NCI-H2081 treated with DMSO at 0.1 percent for 48 hours (cell line): ENCODE data around the gene HIC2.
"Not testable (repeated sequence)": the region's sequence is repeated elsewhere in the genome, so short reads cannot be mapped to it uniquely, and the experiment has no call there.

Experiments used
- DNase-seq: peaks from one replicate; lab custom pipeline; 2025; lab: John Stamatoyannopoulos, UW

HIC2 gene

DNA sequence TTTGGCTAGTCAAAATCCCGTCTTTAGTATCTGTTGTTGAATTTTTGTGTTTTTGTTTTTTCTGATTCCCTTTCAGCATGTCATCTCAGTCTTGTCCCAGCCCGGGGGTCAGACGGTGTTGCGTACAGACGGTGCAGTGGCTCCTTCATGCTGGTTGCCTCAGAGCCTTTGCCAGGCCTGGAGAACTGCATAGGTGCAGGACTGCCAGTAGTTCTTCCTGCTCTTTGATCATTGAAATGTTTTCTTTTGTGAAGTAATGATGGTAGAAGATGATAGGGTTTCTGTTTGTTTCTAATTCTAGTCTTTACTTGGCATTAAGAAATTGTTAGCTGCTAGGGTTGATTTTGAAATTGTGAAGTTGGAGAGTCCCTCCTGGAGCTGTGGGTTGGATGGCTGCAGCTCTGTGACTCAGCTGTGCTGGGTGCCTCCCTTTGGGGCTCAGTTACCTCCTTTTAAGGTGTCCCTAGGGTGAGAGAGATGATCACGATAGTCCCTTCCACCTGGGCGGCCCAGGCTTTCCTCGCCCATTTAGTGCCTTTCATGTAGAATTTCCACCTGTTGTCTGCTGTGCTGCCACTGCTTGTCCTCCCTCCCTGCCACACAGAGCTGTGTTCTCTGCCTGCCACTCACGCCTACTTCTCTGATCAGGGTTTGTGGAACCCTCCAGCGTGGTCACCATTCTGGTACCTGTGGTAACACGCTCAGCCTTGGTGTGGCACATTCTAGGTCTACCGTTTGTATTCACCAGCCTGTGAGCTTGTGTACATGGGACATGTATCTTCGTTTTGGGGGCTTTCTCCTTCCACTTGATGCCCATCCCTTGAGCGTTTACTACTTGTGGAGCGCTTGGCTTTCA, 17.4 kb downstream of the HIC2 start:
- not testable (repeated sequence) for DNase-seq

DNA sequence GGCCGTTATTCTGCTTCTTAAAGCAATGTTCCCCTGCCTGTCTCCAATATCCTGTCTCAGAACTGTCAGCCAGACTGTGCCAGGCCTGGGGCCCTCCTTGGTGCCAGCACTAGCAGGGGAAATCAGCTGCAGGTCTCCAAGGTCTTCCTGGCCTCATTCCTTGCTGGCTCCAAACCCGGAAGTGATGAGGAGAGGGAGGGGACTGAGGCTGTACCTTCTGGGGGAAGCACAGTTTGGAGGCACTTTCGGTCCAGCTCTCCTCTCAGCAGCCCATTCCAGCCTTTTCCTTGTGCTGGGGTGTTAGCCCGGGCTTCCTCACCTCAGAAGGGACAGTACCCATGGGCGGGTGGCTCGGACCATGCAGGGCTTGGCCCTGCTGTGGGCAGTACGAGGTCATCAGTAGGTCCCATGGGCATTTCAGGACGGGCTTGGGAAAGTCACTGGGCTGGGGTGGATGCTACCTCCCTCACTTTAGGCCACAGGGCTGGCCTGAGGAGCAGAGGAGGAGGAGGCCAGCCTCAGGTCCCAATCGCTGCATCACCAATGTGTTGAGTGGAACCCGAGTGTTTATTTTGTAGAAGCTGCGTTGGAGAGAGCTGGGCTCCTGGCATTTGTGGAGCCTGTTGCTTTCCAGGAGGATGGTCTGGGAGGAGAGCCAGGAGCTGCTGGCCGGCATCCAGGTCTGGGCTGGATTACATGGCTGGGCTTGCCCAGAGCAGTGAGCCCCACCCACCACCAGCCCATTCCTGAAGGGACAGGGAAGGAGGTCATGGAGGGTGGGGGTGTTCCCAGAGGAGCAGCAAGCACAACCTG, 19.0 kb downstream of the HIC2 start:
- DNase-seq = not testable (repeated sequence)

DNA sequence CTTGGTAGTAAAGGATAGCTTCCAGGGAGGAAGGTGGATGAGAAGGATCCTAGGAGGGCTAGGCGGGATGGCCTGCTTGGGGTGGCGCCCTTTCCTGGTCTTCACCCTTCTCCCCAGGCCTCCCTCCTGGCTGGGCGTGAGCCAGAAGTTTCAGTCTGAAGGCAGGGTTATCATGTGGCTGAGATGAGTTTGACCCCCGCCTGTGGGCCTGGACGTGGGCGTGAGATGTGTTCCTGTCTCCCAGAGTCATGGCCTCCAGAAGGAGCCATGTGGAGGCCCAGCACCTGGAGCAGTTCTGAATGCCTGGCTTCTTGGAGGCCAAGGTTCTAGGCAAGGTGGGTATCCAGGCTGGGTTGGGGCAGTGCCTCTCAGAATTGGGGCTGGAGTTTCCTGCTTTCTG, 20.8 kb downstream of the HIC2 start:
- DNase-seq = not testable (repeated sequence)

DNA sequence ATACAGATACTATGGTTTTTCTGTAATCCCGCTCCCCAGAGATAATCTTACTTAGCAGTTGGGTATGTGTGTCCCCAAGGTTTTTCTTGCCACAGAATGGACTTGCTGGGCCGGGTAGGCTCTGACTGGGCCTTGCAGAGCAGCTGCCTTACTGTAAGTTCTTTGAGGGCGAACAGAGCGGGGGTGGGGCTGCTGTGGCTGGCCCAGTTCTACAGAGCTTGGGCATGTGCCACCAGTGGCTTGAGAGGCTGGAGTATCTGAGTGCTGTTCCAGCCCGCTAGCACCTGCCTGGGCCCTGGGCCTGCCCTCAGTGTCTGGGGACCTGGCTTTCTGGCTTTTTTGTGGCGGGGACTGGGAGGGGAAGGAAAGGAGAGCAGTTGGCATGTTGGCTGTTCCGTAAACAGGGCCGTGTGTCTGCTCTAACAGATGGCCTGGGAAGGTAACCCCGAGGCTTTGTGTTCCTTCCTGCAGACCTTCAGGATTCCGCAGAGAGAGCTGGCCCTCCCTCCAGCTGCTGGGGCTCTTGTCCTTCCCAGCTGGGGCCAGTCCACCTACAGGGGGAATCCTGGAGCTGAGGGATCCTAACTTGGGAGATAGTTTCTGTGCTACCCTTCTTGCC, 23.0 kb downstream of the HIC2 start:
- DNase-seq = not testable (repeated sequence)

DNA sequence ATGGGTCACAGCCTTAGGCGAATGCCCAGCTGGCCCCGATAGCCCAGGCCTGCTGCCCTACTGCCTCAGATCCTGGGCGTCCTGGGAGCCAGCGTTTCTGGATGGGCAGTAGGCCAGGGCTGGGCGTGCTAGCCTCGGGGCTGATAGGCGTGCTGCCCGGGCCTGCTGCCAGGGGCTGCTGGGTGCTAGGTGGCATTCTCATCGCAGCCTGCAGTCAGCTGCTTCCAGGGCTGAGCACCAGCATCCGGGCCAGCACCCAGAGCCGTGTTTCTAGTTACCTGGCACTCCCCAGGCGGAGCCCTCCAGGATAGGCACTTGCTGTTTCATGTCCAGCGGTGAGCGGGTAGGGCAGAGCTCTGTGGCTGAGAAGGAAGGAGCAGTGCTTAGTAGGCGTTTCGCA, 23.5 kb downstream of the HIC2 start:
- DNase-seq = not testable (repeated sequence)

DNA sequence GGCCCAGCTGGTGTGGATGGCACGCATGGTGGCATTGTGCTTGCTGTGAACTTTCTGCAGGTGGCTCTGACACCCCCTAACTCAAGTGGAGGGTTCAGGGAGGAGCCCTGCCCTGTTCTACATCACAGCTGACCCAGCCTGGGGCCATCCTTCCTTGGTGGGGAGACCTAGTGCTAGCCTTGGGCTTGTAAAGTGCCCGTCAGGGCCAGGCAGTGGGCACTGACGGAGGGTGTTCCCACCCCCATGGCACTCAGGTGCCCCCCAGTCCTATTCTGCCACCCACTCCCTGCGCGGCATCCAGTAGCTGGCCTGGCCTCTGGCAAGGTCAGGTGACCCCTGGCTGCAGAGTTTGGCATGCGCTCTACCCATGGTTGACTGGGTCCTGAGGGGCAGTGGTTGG, 24.0 kb downstream of the HIC2 start:
- DNase-seq = not testable (repeated sequence)

DNA sequence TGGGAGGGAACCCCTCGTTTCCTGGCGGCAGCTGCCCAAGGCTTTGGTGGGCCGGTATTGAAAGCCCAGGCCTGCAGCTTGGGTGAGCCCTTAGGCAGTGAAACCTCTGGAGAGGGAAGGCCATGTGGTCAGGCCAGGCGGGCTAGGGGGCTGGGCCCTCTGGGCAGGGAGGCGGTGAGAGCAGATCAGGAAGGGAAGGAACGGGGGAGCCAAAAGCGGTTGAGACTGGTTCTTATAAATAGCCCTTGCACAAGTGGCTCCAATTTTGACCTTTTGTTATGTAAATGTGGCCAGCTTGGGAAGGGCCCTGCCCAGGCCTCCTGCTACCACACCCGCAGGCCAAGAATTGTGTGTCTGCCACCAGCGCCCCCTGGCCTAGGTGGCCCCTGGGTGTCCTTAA, 25.0 kb downstream of the HIC2 start:
- not testable (repeated sequence) for DNase-seq

DNA sequence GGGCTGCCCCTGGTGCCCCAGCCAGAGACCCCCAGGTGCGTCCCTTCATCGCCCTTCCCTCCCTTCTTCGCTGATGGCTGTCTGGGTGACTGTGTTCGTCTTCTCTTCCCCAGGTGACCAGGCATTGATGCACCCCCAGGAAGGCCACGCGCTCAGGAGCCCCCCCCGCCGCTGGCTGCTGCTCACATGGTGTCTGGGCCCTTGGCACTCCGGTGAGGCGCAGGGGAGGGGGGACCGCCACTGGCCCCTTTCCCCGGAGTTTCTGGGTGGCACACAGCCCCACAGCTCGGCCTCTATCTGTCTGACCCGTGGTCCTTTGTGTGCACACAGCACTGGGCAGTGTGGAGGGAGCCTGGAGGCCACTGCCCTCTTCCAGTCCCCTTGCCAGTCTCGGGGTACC, 25.5 kb downstream of the HIC2 start:
- not testable (repeated sequence) for DNase-seq

DNA sequence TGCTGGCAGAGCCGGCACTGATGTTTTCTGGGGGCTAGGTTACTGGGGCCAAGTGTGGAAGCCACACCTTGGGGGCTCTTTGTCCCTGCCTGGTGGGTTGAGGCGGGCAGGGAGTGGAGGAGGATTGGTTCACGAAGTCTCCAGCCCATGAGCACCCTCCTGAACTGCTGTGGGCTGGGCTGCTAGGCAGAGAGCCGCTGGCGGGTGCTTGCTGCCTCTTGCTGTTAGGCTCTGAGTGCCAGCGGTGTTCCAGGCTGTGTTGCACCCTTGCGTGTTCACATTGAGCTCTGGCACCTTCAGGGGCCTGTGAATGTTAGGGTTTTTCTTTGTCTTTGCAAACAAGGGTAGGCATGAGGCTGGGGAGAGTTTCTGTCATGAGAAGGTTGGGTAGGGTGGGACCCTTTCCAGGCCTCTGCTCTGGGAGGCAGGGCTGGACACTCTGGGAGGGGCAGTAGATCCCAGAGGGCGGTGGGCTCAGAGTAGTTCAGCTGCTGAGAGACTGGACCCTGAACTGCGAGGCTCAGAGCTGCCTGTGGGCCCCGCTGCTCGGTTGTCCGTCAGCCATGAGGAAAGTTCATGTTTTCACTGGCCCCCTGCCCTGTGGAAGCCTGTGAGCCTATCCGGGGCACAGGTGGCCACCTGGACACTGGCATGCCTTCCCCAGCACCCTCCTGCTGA, 26.0 kb downstream of the HIC2 start:
- no peak for DNase-seq

DNA sequence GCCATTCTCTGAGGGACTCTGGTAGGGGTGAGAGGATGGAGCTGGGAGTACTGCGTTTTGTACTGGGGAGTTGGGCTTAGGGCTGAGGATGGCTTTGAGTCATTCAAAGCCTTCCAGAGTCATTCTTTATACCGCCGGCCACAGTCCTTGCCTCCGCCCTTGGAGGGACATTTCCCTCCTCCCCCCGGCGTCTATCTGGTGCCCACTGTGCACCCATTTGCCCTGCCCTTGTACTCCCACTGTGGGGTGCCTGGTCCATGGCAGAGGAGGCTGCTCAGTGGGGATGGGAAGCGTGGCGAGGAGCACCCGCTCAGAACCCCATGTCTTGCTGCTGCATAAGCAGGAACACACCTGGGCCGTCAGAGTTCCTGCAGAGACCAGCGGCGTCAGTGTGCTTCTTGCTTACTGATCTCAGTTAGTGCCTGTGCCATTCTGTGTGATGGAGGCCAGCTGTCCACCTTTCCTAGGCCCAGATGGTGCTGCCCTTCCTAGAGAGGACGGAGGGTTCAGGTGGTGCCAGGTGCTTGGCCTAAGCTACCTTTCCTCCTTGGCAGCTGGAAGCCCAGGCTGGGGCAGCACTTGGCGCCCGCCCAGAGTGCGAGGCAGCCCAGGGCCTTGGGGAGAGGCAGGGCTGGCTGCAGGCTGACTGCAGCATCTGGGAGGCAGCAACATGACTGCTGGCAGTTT, 26.7 kb downstream of the HIC2 start:
- no peak for DNase-seq

DNA sequence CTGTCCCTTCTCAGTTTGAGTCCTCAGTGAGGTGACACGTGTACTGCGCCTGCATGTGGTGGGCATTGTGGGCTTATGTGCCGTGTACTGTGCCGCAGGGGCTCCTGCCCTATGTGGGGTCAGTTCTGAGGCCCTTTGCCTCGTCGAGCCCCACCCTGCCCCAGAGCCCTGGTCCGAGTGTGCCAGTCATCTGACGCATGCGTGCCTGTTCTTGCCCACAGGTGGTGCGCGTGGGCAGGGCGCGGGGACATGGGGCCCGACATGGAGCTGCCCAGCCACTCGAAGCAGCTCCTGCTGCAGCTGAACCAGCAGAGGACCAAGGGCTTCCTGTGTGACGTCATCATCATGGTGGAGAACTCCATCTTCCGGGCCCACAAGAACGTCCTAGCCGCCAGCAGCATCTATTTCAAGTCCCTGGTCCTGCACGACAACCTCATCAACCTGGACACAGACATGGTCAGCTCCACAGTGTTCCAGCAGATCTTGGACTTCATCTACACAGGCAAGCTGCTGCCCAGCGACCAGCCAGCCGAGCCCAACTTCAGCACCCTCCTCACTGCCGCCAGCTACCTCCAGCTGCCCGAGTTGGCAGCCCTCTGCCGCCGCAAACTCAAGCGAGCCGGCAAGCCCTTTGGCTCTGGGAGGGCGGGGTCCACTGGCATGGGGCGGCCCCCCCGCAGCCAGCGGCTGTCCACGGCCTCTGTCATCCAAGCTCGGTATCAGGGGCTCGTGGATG, 27.7 kb downstream of the HIC2 start:
- no peak for DNase-seq

DNA sequence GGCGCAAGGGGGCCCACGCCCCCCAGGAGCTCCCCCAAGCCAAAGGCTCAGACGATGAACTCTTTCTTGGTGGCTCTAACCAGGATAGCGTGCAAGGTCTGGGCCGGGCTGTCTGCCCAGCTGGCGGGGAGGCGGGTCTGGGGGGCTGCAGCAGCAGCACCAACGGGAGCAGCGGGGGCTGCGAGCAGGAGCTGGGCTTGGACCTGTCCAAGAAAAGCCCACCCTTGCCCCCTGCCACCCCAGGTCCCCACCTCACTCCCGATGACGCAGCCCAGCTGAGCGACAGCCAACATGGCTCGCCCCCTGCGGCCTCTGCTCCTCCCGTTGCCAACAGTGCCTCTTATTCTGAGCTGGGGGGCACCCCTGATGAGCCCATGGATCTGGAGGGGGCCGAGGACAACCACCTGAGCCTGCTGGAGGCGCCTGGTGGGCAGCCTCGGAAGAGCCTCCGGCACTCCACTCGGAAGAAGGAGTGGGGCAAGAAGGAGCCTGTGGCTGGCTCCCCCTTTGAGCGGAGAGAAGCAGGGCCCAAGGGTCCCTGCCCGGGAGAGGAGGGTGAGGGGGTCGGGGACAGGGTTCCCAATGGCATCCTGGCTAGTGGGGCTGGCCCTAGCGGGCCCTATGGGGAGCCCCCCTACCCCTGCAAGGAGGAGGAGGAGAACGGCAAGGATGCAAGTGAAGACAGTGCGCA, 28.4 kb downstream of the HIC2 start:
- no peak for DNase-seq

DNA sequence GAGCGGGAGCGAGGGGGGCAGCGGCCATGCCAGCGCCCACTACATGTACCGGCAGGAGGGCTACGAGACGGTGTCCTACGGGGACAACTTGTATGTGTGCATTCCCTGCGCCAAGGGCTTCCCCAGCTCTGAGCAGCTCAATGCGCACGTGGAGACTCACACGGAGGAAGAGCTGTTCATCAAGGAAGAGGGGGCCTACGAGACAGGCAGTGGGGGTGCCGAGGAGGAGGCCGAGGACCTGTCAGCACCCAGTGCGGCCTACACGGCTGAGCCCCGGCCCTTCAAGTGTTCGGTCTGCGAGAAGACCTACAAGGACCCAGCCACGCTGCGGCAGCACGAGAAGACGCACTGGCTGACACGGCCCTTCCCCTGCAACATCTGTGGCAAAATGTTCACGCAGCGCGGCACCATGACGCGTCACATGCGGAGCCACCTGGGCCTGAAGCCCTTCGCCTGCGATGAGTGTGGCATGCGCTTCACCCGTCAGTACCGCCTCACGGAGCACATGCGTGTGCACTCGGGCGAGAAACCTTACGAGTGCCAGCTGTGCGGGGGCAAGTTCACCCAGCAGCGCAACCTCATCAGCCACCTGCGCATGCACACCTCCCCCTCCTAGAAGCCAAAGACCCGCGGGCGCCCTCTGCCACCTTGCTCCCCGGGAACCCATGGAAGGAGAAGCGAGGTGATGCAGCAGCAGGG, 29.1 kb downstream of the HIC2 start:
- no peak for DNase-seq

DNA sequence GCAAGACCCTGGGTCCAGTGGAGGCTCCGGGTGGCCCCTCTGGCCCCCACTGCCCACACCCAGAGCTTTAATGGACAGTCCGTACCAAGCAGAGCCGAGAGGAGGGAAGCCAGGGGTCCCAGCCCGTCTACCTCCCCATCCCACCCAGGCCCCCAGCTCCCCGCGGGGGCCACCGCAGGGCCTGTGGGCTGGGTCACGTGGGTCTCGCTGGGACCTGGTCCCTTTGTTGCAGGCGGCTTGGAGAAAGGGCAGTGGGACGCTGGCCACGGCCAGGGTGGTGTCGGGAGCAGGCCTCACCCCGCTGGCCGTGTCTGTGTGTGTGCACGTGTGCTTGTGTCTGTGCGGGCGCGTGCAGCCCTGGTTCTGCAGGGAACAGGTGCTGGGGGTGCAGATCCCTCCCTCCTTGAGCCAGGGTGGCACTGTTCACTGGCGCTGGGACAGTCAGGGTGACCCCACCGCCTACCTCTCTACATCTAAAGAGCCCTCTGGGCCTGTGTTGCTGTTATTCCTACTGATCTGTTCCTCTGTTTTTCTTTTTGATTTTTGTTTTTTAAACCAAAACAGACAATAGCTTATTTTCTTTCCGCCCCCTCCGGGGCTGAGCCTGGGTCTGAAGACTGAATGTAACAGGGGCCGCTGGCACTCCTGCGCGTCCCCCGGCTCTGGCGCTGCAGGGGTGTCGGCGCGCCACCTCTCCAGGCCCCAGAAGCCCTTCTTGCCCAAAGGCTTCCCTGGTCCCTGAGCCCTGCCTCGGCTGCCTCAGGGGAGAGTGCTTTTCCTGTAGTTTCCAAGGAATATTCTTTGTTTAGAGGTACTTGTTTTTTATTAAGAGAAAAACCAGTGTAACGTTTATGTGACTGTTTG, 29.9 kb downstream of the HIC2 start:
- no peak for DNase-seq

DNA sequence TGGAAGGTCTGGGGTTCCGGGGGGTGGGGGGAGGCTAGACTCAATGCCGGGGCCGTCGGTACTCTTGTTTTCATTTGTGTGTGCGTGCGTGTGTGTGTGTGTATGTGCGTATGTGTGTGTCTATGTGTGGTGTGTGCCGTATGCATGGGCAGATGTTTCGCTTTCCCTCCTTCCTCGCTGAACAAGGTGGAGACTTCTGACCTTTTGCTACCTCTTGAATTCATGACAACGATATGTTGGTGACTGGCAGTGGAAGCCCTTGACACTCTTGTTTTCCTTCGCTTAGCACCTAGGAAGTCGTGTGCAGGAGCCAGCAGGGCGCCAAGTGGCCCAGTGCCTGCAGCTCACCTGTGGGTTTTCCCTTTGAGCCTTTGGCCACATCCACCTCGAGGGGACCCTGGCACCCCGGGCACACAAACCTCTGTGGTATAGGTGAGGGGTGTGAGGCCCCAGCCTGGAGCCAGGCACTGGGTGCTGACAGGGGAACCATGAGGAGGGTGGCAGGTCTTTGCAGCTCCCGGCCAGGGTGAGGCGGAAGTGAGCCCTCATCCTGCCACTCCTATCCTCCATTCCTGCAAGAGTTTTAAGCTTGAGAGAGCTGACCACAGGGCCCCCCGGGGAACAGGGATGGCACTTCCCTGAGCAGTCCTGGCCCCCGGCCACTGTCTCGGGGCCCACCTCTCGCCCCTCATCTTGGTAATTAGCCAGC, 30.7 kb downstream of the HIC2 start:
- DNase-seq = no peak

DNA sequence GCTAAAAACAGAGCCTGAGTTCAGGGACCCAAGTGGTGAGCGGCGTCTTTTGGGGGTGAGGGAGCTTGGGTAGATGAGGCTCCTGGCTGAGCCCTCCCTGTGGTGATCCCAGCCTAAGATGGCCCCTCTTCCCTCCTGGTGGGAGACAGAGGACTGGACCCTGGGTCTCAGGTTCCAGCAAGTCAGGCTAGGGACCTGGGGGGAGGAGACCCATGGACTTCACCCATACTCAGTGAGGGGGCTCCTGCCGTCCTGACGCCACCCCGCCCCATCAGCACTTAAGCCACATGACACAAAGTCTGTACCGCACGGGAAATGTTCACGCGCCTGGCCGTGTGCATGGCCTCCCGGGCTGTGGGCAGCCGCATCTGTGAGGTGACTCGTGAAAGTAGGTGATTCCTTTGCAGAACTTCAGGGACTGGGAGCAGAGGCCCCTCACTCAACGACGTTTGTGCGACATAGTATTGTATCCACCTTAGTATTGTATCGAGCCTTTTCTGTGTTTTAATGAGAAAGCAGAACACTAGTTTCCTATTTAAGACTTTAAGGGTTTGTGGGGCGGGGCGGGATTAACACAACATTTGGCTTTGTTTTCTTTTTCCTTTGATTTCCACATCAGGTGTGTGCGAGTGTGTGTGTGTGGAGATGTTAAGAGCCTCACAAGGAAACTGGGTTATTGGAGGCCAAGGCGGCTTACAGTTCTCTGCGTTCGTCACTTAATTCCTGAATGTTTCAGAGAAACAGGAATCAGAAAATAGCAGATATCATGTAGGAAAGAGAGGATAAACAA, 31.7 kb downstream of the HIC2 start:
- no peak for DNase-seq
